Measurements from ENCODE around the gene FCHSD2.
"Not testable (repeated sequence)": the region's sequence is repeated elsewhere in the genome, so short reads cannot be mapped to it uniquely, and the experiment has no call there.

The FCHSD2 gene

GRCh38 chr11:72807021-72807693 is 335.0 kb downstream of the FCHSD2 start:
- no peak for DNase-seq (ENCODE audit: low read depth, low spot score)
- H3K4me3 ChIP-seq (ENCODE audit: low read length) = no peak overlapping the region

- H3K4me3 ChIP-seq (ENCODE audit: low read length); DNase-seq (ENCODE audit: low read depth, low spot score): not testable (repeated sequence)
Observed at GRCh38 chr11:72806378-72806777, 335.7 kb downstream of the FCHSD2 start.

- no peak overlapping the region for H3K4me3 ChIP-seq (ENCODE audit: low read length)
- no peak for DNase-seq (ENCODE audit: low read depth, low spot score)
Observed at GRCh38 chr11:72805216-72805615, 336.9 kb downstream of the FCHSD2 start.

- H3K4me3 ChIP-seq (ENCODE audit: low read length) = no peak overlapping the region
Observed at GRCh38 chr11:72802822-72803221, 339.3 kb downstream of the FCHSD2 start.

GRCh38 chr11:72799441-72799840 is 342.7 kb downstream of the FCHSD2 start:
- H3K4me3 ChIP-seq (ENCODE audit: low read length) = no peak overlapping the region
- no peak for DNase-seq (ENCODE audit: low read depth, low spot score)

More at GRCh38 chr11:72802822-72803221, 339.3 kb downstream of the FCHSD2 start:
- DNase-seq (ENCODE audit: low read depth, low spot score) = no peak

GRCh38 chr11:72798361-72798760 is 343.8 kb downstream of the FCHSD2 start:
- DNase-seq (ENCODE audit: low read depth, low spot score) = no peak
- H3K4me3 ChIP-seq (ENCODE audit: low read length) = no peak overlapping the region

- H3K4me3 ChIP-seq (ENCODE audit: low read length) = peak within 1 kb of the TSS; percentile 76
- peak; percentile 88 for DNase-seq (ENCODE audit: low read depth, low spot score)
Observed at GRCh38 chr11:72793425-72794367, 348.4 kb downstream of the FCHSD2 start, which contains the start of gene STARD10. Gene STARD10 (minus strand): TSS chr11:72794047. CDS start chr11:72781181, 12,866 bp downstream.

GRCh38 chr11:72793076-72793424 is 349.1 kb downstream of the FCHSD2 start:
- H3K4me3 ChIP-seq (ENCODE audit: low read length) = peak overlapping the region; percentile 76
- no peak for DNase-seq (ENCODE audit: low read depth, low spot score)

GRCh38 chr11:72792437-72793021 is 349.6 kb downstream of the FCHSD2 start:
- no peak for DNase-seq (ENCODE audit: low read depth, low spot score)
- no peak overlapping the region for H3K4me3 ChIP-seq (ENCODE audit: low read length)

- not testable (repeated sequence) for DNase-seq (ENCODE audit: low read depth, low spot score); H3K4me3 ChIP-seq (ENCODE audit: low read length)
Observed at GRCh38 chr11:72791228-72791627, 350.9 kb downstream of the FCHSD2 start.

GRCh38 chr11:72789493-72790131 is 352.5 kb downstream of the FCHSD2 start:
- no peak for DNase-seq (ENCODE audit: low read depth, low spot score)

GRCh38 chr11:72788241-72788640 is 353.9 kb downstream of the FCHSD2 start:
- no peak overlapping the region for H3K4me3 ChIP-seq (ENCODE audit: low read length)
- no peak for DNase-seq (ENCODE audit: low read depth, low spot score)

More at GRCh38 chr11:72789493-72790131, 352.5 kb downstream of the FCHSD2 start:
- no peak overlapping the region for H3K4me3 ChIP-seq (ENCODE audit: low read length)

- no peak for DNase-seq (ENCODE audit: low read depth, low spot score)
- H3K4me3 ChIP-seq (ENCODE audit: low read length) = no peak overlapping the region
Observed at GRCh38 chr11:72787216-72788104, 354.7 kb downstream of the FCHSD2 start.
